HK-2 (cell line): ENCODE results near the gene RXFP4.
"Not testable (repeated sequence)": the region's sequence is repeated elsewhere in the genome, so short reads cannot be mapped to it uniquely, and the experiment has no call there.

Source experiments
- DNase-seq: peaks from one replicate; pipeline ENCODE4 v3.0.0-alpha.2; 2018; ENCODE audit not compliant: unreplicated experiment

RXFP4 gene

DNA sequence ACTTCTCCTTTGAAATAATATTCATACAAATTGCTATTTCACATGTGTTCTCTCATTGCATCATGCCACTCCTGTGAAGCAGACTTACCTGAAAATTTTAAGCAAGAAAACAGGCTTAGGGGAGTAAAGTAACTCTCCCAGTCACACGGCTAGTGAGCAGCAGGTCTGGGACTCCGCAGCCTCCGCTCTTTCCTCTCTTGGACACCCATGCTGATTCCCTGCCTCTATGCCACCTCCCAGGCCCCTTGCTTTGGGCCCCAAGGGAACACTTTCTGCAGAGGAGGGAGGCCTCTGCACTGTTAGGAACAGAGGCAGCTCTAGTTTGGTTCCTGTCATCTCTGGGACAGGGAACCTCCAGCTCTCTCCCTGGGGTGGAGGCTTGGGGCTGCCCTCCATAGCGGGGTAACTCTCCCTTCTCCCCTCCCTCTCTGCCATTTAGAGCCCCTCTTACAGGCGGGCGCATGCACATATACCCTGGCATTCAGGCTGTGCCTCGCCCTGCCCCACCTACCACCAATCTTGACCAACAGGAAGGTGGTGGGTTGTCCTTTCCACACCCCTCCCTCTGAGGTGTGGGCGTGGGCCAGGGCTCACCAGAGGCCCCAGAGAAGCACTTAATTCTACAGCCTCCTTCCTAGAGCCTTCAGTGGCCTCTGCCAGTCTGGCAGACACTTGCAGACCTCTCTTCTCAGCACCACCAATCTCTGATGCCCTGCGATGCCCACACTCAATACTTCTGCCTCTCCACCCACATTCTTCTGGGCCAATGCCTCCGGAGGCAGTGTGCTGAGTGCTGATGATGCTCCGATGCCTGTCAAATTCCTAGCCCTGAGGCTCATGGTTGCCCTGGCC, at the start of gene RXFP4:
TSS of gene RXFP4 (plus strand) at position 646 of the 852 bp plus-strand sequence. CDS start at position 718, 72 bp downstream.
- no peak for DNase-seq

DNA sequence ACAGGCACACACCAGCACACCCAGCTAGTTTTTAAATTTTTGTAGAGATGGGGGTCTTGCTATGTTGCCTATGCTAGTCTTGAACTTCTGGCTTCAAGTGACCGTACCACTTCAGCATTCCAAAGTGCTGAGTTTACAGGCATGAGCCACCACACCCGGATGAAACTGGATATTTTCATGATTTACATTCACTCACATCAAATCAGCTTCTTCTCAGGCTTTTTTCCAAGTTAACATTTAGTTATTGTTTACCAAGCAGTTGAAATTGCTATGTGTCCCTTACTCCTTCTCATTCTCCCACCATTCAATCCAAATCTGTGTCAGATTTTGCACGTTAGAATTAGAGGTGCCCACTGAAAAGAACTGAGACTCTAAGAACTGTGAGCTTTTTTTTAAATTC, 48.6 kb upstream of the RXFP4 start:
- peak; percentile 37 for DNase-seq

GRCh38 chr1:155893389-155894142, 47.9 kb upstream of the RXFP4 start:
- peak; percentile 52 for DNase-seq

DNA sequence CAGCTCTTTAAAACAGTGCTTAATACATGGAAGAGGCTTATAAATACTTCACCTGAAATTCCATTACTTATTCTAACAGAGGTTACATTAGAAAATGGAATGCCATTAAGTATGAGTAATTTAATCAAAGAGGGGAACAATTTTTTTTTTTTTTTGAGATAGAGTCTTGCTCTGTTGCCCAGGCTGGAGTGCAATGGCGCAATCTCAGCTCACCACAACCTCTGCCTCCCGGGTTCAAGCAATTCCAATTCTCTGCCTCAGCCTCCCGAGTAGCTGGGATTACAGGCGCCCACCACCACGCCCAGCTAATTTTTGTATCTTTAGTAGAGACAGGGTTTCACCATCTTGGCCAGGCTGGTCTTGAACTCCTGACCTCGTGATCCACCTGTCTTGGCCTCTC, 45.8 kb upstream of the RXFP4 start:
- DNase-seq = not testable (repeated sequence)

DNA sequence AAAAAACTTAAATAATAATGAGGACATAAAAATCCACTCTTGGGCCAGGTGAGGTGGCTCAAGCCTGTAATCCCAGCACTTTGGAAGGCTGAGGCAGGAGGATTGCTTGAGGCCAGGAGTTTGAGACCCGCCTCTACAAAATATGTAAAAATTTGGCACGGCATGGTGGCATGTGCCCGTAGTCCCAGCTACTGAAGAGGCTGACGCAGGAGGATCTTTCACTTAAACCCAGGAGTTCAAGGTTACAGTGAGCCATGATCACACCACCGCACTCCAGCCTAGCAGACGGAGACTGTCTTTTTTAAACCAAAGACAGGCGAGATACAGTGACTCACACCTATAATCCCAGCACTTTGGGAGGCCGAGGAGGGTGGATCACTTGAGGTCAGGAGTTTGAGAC, 45.0 kb upstream of the RXFP4 start:
- not testable (repeated sequence) for DNase-seq

- no peak for DNase-seq
Observed at GRCh38 chr1:155897746-155898145, 43.7 kb upstream of the RXFP4 start.

DNA sequence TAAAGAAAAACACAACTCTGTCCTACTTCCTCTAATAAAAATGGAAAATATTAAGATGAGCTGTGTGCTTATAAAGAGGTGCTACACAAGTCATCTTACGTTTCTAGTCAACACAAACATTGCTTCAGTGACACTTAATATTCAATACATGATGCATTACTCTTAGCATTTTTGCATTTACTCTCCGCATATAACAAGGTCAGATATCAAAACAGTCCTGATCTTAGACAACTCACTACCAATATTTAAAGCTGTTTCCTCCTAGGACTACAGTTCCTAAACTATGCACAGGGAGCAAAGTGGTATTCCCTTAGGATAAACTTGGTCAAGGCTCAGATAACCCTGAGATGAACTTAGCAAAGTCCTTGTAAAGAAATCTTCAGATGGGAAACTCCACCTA, 42.5 kb upstream of the RXFP4 start:
- no peak for DNase-seq

DNA sequence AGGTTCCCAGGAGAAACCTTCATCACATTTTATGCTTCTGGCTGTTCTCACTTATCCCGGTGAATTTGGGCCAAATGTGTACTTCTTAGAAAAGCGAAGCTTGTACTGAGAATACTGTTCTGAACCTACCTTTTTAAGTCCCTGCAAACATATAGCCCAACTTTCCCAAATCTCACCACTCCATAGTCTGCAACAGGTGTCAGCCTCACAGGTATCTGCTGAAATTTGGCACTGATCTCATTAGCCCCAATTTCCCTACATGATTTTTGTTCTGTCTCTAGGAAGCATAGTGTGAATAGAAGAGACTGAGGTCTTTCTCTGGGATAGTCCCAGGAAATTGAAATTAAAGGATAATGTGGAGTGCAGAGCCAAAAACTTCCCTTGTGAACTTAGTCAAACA, 41.8 kb upstream of the RXFP4 start:
- DNase-seq = no peak

DNA sequence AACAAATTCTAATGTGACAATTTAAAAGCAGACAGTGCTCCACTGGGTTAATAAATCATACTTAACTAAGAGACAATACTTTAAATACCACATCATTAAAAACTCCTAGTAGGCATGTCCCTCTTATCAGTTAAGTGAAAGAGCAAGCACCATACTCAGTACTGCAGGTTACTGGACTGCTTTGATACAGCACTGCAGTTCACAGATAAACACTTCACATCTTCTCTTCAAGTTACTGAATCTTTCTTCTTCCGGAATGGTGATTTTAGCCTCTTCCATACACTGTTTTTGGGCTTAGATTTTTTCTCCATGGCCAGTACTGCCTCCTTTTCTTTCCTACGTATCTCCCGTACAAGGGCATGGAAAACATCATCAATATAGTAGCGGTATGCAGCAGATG, 41.3 kb upstream of the RXFP4 start:
- no peak for DNase-seq

- DNase-seq = no peak
Observed at GRCh38 chr1:155904261-155904660, 37.2 kb upstream of the RXFP4 start.

DNA sequence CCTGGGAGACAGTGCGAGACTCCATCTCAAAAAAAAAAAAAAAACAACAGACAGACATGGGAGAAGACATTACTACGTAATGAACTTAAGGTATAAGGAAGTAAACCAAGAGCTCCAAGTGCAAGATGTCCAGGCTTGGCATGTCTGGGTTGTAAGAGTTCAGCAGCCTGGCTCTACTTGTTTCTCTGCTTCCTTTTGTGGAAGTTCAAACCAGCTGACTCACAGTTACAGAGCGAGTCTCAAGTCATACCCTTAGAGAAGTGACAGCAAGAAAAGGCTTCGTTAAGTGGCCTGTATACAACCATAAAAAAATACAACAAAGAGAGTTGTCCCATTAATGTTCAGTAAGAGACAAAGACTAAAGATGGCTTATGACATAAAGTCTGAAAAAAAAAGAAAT, 31.5 kb upstream of the RXFP4 start:
- DNase-seq = no peak

GRCh38 chr1:155910621-155911121, 30.8 kb upstream of the RXFP4 start:
- peak; percentile 51 for DNase-seq

- DNase-seq = peak; percentile 95
Observed at GRCh38 chr1:155911156-155912055, 30.0 kb upstream of the RXFP4 start, which contains the start of gene RIT1. Gene RIT1 (minus strand): TSS chr1:155911349. CDS start chr1:155910761, 588 bp downstream.

DNA sequence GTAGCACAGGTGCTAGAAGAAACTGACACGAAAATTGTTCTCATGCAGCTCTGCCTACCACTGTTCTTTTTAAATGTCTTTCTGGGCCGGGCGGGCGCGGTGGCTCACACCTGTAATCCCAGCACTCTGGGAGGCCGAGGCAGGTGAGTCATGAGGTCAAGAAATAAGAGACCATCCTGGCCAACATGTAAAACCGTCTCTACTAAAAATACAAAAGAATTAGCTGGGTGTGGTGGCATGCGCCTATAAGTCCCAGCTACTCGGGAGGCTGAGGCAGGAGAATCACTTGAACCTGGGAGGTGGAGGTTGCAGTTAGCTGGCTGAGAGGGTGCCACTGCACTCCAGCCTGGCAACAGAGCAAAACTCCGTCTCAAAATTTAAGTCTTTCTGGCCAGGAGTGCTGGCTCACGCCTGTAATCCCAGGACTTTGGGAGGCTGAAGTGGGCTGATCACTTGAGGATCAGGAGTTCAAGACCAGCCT, 29.3 kb upstream of the RXFP4 start:
- peak; percentile 38 for DNase-seq

- no peak for DNase-seq
Observed at GRCh38 chr1:155913969-155914757, 27.3 kb upstream of the RXFP4 start.

- DNase-seq = no peak
Observed at GRCh38 chr1:155918660-155919059, 22.8 kb upstream of the RXFP4 start.

GRCh38 chr1:155919801-155920200, 21.6 kb upstream of the RXFP4 start:
- DNase-seq = no peak

GRCh38 chr1:155920717-155921116, 20.7 kb upstream of the RXFP4 start:
- no peak for DNase-seq

DNA sequence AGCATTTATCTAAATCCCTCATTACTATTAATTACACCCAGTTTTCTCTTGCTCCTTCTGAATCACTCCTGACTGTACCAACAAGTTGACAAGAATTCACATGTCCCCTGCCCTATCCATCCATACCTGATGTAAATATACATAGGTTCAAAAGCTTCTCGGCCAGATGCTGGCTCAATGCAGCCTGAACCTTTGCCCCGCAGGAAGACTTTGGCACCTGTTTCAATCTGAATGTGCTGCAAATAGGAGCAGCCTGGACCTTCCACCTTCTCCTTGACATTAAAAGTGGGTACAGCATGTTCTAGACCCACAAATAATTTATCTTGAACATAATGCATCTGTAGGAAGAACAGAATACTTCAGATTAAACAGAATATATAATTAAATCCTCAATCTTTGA, 15.9 kb upstream of the RXFP4 start:
- no peak for DNase-seq

DNA sequence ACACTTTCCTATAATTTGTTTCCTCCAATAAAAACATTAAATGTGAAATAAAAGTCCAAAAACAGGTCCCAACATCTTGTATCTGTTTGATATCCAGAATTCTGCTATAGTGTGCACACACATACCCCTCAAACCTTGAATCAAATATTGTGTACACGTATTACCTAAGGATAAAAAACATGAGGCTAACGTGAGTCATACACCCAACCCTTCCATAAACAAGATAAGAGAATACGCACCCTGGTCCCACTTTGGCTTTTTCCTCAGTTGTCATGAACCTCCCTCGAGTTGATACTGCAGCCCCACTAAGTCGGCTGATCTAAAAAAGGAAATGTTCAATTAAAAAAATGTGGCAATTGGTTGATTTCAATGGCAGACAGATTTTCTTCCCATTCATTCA, 12.4 kb upstream of the RXFP4 start:
- DNase-seq = no peak

GRCh38 chr1:155930725-155931124, 10.7 kb upstream of the RXFP4 start:
- DNase-seq = not testable (repeated sequence)
